DMS153 treated with DMSO at 0.1 percent for 48 hours (cell line): ENCODE data around the gene LRRC75A.
A peak's percentile ranks its signal among the peaks of the same experiment; 100 is the strongest.
"Not testable (repeated sequence)": the region's sequence is repeated elsewhere in the genome, so short reads cannot be mapped to it uniquely, and the experiment has no call there.

Experiments
- DNase-seq: peaks from one replicate; lab custom pipeline; 2025; ENCODE audit not compliant: unreplicated experiment; lab: John Stamatoyannopoulos, UW

LRRC75A gene

GRCh38 chr17:16407911-16408588 is 83.9 kb downstream of the LRRC75A start:
- DNase-seq: peak; percentile 2

GRCh38 chr17:16406742-16407674 is 85.0 kb downstream of the LRRC75A start:
- no peak for DNase-seq

- DNase-seq: not testable (repeated sequence)
Observed at GRCh38 chr17:16403847-16404246, 88.1 kb downstream of the LRRC75A start.

GRCh38 chr17:16398270-16399267 is 93.4 kb downstream of the LRRC75A start:
- DNase-seq: no peak

- DNase-seq: not testable (repeated sequence)
Observed at GRCh38 chr17:16396693-16397092, 95.3 kb downstream of the LRRC75A start.

GRCh38 chr17:16395887-16396286 is 96.1 kb downstream of the LRRC75A start:
- DNase-seq: not testable (repeated sequence)

- not testable (repeated sequence) for DNase-seq
Observed at GRCh38 chr17:16392491-16392890, 99.5 kb downstream of the LRRC75A start.
